ENCODE results near the gene TACC2.

The TACC2 gene

DNA sequence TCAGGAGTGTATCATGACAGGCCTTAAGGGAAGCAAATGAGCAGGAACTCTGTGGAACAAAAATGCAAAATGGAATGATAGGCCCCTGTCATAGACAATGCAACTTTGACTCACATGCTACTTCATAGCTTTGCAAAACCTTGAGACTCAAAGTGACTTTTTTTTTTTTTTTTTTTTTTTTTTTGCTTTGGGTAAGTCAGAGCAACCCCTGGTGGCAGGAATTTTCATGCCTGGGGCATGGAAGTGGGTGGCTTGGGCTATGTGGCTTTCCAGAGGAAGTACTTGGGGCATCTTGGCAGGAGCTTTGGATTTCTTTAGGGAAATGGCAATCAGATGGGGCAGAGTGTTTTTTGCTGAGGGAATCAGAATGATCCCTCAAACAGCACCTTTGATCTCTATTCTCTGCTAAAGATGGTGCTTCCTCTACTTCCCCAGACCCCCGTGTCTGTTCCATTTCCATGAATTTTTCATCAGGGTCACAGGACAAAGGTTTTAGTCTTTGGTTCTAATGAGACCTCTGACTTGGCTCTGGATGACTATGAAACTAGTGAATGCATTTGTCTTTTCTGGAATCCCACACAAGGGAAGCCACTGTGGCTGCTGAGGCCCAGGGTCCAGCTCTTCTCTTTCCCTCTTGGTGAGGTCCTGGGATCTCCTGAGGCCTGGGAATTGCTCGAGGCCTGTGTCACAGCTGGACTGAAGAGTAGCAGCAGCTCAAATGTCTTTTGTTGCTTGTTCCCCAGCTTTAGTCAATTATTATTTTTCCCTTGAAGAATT is 62.8 kb downstream of the TACC2 start:
- H3K4me3 ChIP-seq (ENCODE audit: low read depth, low read length): no peak overlapping the region
- peak; percentile 86 for TF ChIP-seq CTCF (conservative IDR thresholded peaks at IDR 0.05; ENCODE audit: low read depth, low read length)
- peak; percentile 70 for DNase-seq (ENCODE audit: low read depth)

DNA sequence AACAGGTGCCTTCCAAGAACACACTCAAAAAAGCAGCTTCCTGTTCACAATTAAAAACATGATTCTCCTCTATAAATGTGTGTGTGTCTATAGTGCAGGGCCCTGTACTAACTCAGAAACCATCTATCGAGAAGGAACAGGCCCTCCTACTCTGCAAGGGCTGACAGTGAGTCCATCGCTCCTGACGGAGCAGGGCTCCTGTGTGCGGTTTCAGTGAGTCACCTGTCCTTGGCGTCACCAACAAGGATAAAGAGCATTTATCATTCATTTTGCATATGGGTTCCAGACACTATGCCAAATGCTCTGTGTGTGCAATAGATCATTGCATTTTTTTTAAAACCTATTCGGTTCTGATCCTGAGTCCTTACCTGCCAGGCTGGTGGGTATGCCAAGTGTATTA is 63.7 kb downstream of the TACC2 start:
- TF ChIP-seq CTCF (conservative IDR thresholded peaks at IDR 0.05; ENCODE audit: low read depth, low read length): no peak
- no peak overlapping the region for H3K4me3 ChIP-seq (ENCODE audit: low read depth, low read length)
- DNase-seq (ENCODE audit: low read depth): no peak

DNA sequence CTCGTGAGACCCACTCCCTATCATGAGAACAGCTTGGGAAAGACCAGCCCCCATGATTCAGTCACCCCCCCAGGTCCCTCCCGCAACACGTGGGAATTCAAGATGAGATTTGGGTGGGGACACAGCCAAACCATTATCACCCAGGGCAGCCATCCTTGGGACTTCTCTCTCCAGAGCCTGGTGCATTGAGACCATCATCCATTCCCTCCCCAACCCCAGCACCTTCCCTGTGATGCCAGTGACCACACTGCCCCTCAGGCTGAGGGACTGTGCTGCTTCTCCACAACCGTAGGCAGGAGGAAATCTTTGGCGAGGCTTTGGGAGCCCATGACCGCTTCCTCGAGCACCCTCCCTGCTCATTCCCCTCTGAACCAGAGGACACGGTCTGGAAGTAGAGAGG is 64.4 kb downstream of the TACC2 start:
- no peak overlapping the region for H3K4me3 ChIP-seq (ENCODE audit: low read depth, low read length)
- no peak for TF ChIP-seq CTCF (conservative IDR thresholded peaks at IDR 0.05; ENCODE audit: low read depth, low read length)
- no peak for DNase-seq (ENCODE audit: low read depth)

GRCh38 chr10:122054048-122055025 is 65.4 kb downstream of the TACC2 start:
- peak; percentile 83 for TF ChIP-seq CTCF (conservative IDR thresholded peaks at IDR 0.05; ENCODE audit: low read depth, low read length)
- DNase-seq (ENCODE audit: low read depth): peak; percentile 74
- no peak overlapping the region for H3K4me3 ChIP-seq (ENCODE audit: low read depth, low read length)

GRCh38 chr10:122055252-122055651 is 66.3 kb downstream of the TACC2 start:
- H3K4me3 ChIP-seq (ENCODE audit: low read depth, low read length): no peak overlapping the region
- no peak for TF ChIP-seq CTCF (conservative IDR thresholded peaks at IDR 0.05; ENCODE audit: low read depth, low read length)
- DNase-seq (ENCODE audit: low read depth): no peak

DNA sequence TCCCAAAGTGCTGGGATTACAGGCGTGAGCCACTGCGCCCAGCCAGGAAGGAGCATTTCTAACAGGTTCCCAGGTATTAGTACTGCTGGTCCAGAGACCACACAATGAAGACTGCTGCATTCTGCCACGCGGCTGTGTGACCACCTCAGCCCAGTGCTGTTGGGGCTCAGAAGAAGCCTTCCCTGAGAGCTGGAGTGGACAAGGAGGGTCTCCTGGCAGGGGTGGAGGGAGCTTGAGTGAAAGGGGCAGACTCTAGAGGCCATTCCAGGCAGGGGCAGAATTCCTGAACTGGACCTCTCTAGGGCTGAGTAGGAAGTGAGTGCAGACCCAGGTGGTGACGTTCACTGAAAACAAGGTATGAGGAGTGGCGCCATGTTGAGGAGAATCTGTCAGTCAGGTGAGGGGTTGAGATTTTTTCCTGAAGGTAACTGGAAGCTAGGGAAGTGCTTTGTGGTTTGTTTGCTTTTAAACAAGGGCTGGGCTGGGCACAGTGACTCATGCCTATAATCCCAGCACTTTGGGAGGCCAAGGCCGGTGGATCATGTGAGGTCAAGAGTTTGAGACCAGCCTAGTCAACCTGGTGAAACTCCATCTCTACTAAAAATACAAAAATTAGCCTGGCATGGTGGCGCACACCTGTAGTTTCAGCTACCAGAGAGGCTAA is 67.6 kb downstream of the TACC2 start:
- H3K4me3 ChIP-seq (ENCODE audit: low read depth, low read length): no peak overlapping the region
- TF ChIP-seq CTCF (conservative IDR thresholded peaks at IDR 0.05; ENCODE audit: low read depth, low read length): no peak
- no peak for DNase-seq (ENCODE audit: low read depth)
